ENCODE results near the gene ARSG.
"Not testable (repeated sequence)": the region's sequence is repeated elsewhere in the genome, so short reads cannot be mapped to it uniquely, and the experiment has no call there.

Gene ARSG

DNA sequence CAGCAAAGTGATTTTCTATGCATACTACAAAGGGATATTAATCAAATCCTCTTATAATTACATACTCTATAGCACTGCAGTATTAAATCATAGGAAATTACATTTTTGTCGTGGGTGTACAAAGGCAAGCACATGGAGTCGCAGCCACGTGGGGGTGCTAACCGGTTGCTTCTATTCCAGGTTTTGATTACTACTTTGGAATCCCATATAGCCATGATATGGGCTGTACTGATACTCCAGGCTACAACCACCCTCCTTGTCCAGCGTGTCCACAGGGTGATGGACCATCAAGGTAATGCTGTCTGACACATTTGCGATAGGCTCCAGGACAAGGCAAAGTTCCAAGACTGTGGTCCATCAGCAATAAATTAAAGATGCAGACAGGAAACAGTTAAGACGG is 60.1 kb downstream of the ARSG start:
- Histone ChIP-seq H4K20me1 (ENCODE audit: insufficient read depth) (no peaks in the 10 kb centered on the region), H3K4me3 (IDR thresholded peaks at IDR 0.05; ENCODE audit: insufficient read depth, low read depth, low read length) (no peak overlapping the region), H3K27ac (no peak overlapping the region), H3K27me3 (ENCODE audit: insufficient read depth, low read depth) (no peaks in the 10 kb centered on the region), H3K4me2 (no peak overlapping the region), H3K4me1 (ENCODE audit: low read depth, poor library complexity, severe bottlenecking) (no peaks in the 10 kb centered on the region), H2AFZ (ENCODE audit: low read depth) (no peak overlapping the region), H3K36me3 (ENCODE audit: insufficient read depth) (no peaks in the 10 kb centered on the region), H3K79me2 (ENCODE audit: insufficient read depth, low read depth) (no peaks in the 10 kb centered on the region), H3K9ac (no peak overlapping the region)
- TF ChIP-seq, protein P1, sequence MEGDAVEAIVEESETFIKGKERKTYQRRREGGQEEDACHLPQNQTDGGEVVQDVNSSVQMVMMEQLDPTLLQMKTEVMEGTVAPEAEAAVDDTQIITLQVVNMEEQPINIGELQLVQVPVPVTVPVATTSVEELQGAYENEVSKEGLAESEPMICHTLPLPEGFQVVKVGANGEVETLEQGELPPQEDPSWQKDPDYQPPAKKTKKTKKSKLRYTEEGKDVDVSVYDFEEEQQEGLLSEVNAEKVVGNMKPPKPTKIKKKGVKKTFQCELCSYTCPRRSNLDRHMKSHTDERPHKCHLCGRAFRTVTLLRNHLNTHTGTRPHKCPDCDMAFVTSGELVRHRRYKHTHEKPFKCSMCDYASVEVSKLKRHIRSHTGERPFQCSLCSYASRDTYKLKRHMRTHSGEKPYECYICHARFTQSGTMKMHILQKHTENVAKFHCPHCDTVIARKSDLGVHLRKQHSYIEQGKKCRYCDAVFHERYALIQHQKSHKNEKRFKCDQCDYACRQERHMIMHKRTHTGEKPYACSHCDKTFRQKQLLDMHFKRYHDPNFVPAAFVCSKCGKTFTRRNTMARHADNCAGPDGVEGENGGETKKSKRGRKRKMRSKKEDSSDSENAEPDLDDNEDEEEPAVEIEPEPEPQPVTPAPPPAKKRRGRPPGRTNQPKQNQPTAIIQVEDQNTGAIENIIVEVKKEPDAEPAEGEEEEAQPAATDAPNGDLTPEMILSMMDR (conservative IDR thresholded peaks at IDR 0.05; ENCODE audit: low read depth, low read length): no peak

DNA sequence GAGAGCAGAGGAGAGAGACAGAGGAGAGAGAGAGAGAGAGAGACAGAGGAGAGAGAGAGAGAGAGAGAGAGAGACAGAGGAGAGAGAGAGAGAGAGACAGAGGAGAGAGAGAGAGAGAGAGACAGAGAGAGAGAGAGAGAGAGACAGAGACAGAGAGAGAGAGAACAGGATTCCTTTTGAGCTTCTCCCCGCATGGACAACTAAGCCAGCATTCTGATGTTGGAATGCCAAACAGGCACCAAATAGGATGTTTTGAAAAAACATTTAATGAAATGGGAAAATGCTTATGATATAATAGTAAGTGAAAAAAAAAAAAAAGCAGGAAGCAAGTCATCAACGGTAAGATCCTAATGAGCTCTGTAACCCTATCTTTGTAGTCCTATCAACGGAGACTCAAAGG is 60.7 kb downstream of the ARSG start:
- Histone ChIP-seq H3K27ac (no peak overlapping the region), H4K20me1 (ENCODE audit: insufficient read depth) (no peaks in the 10 kb centered on the region), H3K79me2 (ENCODE audit: insufficient read depth, low read depth) (no peaks in the 10 kb centered on the region), H3K4me1 (ENCODE audit: low read depth, poor library complexity, severe bottlenecking) (no peaks in the 10 kb centered on the region), H3K36me3 (ENCODE audit: insufficient read depth) (no peaks in the 10 kb centered on the region), H3K9ac (no peak overlapping the region), H3K4me2 (no peak overlapping the region), H3K27me3 (ENCODE audit: insufficient read depth, low read depth) (no peaks in the 10 kb centered on the region), H3K4me3 (IDR thresholded peaks at IDR 0.05; ENCODE audit: insufficient read depth, low read depth, low read length) (no peak overlapping the region), H2AFZ (ENCODE audit: low read depth) (no peak overlapping the region)
- TF ChIP-seq, protein P1 (conservative IDR thresholded peaks at IDR 0.05; ENCODE audit: low read depth, low read length): no peak

DNA sequence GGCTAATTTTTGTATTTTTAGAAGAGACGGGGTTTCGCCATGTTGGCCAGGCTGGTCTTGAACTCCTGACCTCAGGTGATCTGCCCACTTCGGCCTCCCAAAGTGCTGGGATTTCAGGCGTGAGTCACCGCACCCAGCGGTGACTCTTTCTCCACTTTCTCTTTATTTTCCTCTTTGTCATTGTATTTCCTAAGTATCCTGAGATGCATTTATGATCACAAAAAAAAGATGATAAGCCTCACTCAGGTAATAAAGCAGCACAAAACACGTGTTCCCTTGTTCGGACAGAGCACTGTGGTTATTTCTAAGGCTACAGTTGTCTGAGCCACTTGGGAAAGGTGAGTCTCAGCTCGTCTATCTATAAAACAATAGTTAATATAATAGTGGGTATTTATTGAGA is 61.4 kb downstream of the ARSG start:
- H3K4me3 ChIP-seq (IDR thresholded peaks at IDR 0.05; ENCODE audit: insufficient read depth, low read depth, low read length); H3K4me2 ChIP-seq; H2AFZ ChIP-seq (ENCODE audit: low read depth); H4K20me1 ChIP-seq (ENCODE audit: insufficient read depth); H3K27me3 ChIP-seq (ENCODE audit: insufficient read depth, low read depth); H3K79me2 ChIP-seq (ENCODE audit: insufficient read depth, low read depth); H3K27ac ChIP-seq; H3K9ac ChIP-seq; H3K36me3 ChIP-seq (ENCODE audit: insufficient read depth); H3K4me1 ChIP-seq (ENCODE audit: low read depth, poor library complexity, severe bottlenecking): not testable (repeated sequence)

DNA sequence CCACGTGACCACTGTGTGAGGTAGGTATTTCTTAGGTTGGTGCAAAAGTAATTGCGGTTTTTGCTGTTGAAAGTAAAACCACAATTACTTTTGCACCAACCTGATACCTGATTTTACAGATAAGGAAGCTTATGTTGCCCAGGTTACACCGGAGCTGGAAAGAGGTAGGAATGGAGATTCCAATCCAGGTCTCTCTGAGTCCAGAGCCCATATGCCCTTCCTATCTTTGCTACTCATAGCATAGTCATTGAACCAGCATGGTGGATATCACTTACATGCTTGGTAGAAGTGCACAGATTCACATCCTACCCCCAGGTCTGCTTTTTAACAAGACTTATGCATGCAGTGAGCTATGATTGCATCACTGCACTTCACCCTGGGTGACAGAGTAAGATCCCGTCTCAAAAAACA is 61.8 kb downstream of the ARSG start:
- H3K4me3 ChIP-seq (IDR thresholded peaks at IDR 0.05; ENCODE audit: insufficient read depth, low read depth, low read length): no peak overlapping the region
- H3K27me3 ChIP-seq (ENCODE audit: insufficient read depth, low read depth): no peaks in the 10 kb centered on the region
- H3K79me2 ChIP-seq (ENCODE audit: insufficient read depth, low read depth): no peaks in the 10 kb centered on the region
- TF ChIP-seq, protein P1 (conservative IDR thresholded peaks at IDR 0.05; ENCODE audit: low read depth, low read length): no peak
- no peak overlapping the region for H3K4me2 ChIP-seq
- no peak overlapping the region for H3K9ac ChIP-seq
- H3K36me3 ChIP-seq (ENCODE audit: insufficient read depth): no peaks in the 10 kb centered on the region
- H3K27ac ChIP-seq: no peak overlapping the region
- H4K20me1 ChIP-seq (ENCODE audit: insufficient read depth): no peaks in the 10 kb centered on the region
- no peaks in the 10 kb centered on the region for H3K4me1 ChIP-seq (ENCODE audit: low read depth, poor library complexity, severe bottlenecking)
- H2AFZ ChIP-seq (ENCODE audit: low read depth): no peak overlapping the region

DNA sequence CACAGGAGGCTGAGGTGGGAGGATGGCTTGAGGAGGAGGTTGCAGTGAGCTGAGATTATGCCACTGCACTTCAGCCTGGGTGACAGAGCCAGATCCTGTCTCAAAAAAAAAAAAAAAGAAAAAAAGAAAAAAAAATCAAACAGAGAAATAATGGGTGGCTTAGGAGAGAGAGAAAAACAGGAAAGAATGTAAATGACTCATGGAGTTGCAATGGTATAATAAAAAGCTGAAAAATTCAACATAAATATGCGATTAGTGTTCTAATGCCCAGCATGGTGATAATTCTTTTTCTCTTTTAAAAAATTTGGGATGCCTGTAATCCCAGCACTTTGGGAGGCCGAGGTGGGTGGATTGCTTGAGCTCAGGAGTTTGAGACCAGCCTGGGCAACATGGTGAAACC is 63.0 kb downstream of the ARSG start:
- H3K4me2 ChIP-seq; H3K36me3 ChIP-seq (ENCODE audit: insufficient read depth); H3K9ac ChIP-seq; H3K4me1 ChIP-seq (ENCODE audit: low read depth, poor library complexity, severe bottlenecking); H2AFZ ChIP-seq (ENCODE audit: low read depth); H3K27ac ChIP-seq; H3K4me3 ChIP-seq (IDR thresholded peaks at IDR 0.05; ENCODE audit: insufficient read depth, low read depth, low read length); H3K27me3 ChIP-seq (ENCODE audit: insufficient read depth, low read depth); H3K79me2 ChIP-seq (ENCODE audit: insufficient read depth, low read depth); H4K20me1 ChIP-seq (ENCODE audit: insufficient read depth): not testable (repeated sequence)

DNA sequence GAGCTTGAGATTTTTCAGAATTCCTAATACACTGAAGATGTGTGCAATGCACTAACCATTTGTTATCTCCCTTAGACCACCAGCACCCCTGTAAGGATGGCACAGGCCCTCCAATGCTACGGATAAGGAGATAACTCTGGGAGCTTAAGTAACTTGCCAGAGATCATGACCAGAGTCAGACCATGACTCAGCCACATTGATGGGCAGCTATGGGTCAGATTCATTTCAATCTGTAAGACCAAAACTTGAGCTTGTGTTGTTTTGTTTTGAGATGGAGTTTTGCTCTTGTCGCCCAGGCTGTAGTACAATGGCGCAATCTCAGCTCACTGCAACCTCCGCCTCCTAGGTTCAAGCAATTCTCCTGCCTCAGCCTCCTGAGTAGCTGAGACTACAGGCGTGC is 63.8 kb downstream of the ARSG start:
- not testable (repeated sequence) for H3K27ac ChIP-seq; H4K20me1 ChIP-seq (ENCODE audit: insufficient read depth); H3K4me1 ChIP-seq (ENCODE audit: low read depth, poor library complexity, severe bottlenecking); H2AFZ ChIP-seq (ENCODE audit: low read depth); H3K4me2 ChIP-seq; H3K27me3 ChIP-seq (ENCODE audit: insufficient read depth, low read depth); H3K4me3 ChIP-seq (IDR thresholded peaks at IDR 0.05; ENCODE audit: insufficient read depth, low read depth, low read length); H3K36me3 ChIP-seq (ENCODE audit: insufficient read depth); H3K79me2 ChIP-seq (ENCODE audit: insufficient read depth, low read depth); H3K9ac ChIP-seq
